Mesodermal cell (in vitro differentiated cells): ENCODE data around the gene PLD3.

ENCODE experiments used
- H3K27ac ChIP-seq: 2 replicates; pipeline ENCODE4 v1.7.0; 2013; ENCODE audit warnings: mild to moderate bottlenecking, low read depth, low read length, moderate library complexity; ENCODE audit not compliant: severe bottlenecking
- H3K36me3 ChIP-seq: 2 replicates; pipeline ENCODE4 v1.7.1; 2013; ENCODE audit warnings: mild to moderate bottlenecking, low read length, moderate library complexity; ENCODE audit not compliant: control insufficient read depth, insufficient read depth
- H3K4me1 ChIP-seq: one replicate; pipeline ENCODE4 v1.7.1; 2013; ENCODE audit warnings: mild to moderate bottlenecking, low read length; ENCODE audit not compliant: insufficient read depth, control insufficient read depth, poor library complexity, severe bottlenecking
- H3K4me3 ChIP-seq: 2 replicates; pipeline ENCODE4 v1.7.0; 2013; ENCODE audit warnings: low read length, control low read depth, mild to moderate bottlenecking; ENCODE audit not compliant: insufficient read depth, poor library complexity, severe bottlenecking; ENCODE audit errors: extremely low read depth
- H3K9me3 ChIP-seq: 2 replicates; pipeline ENCODE4 v1.7.1; 2013; ENCODE audit warnings: mild to moderate bottlenecking, low read length, moderate library complexity; ENCODE audit not compliant: control insufficient read depth
- WGBS, 2 experiments: methylation state at CpG; one replicate each; pipeline ENCODE4 v1.1.5; 2013; ENCODE audit warnings: missing lambda C conversion rate in 2 of 2; ENCODE audit not compliant: insufficient coverage in 2 of 2; 5-methylcytosine and 5-hydroxymethylcytosine counted together

PLD3 gene

GRCh38 chr19:40424637-40425449 is 76.3 kb downstream of the PLD3 start:
- Histone ChIP-seq H3K9me3 (no peaks in the 10 kb centered on the region), H3K4me3 (peak overlapping the region; percentile 86), H3K36me3 (peaks cover 21% of the 10 kb centered on the region), H3K27ac (peak overlapping the region; percentile 98), H3K4me1 (peaks cover 24% of the 10 kb centered on the region)
- 0 to 2% methylated on average over 16 to 17 of the region's 28 CpGs for WGBS, 2 experiments

GRCh38 chr19:40425450-40426287 is 77.2 kb downstream of the PLD3 start, which contains the start of gene SERTAD1:
Gene SERTAD1 (minus strand): TSS chr19:40425992. CDS start chr19:40423546, 2,446 bp downstream.
- Histone ChIP-seq H3K4me1 (peaks cover 24% of the 10 kb centered on the region), H3K27ac (peak within 1 kb of the TSS; percentile 98), H3K36me3 (peaks cover 21% of the 10 kb centered on the region), H3K9me3 (no peaks in the 10 kb centered on the region), H3K4me3 (peak within 1 kb of the TSS; percentile 86)
- 0 to 1% methylated on average over 37 to 49 of the region's 75 CpGs for WGBS, 2 experiments
